Dermis blood vessel endothelial cell (primary cell): ENCODE measurements around the gene GAS6. TPM values are rescaled to one million over a fixed set of nuclear protein-coding genes. Genes with fewer than 3 reads are reported as not detected.

ENCODE experiments used
- total RNA-seq: library from RNA; depleted of rRNA; stranded (reverse); fragments of >200 nt; gene quantifications from 2 replicates; pipeline ENCODE4 v1.2.3, GENCODE V29; 2014

Gene GAS6
- total RNA-seq, 1 donor from 2014 or later, result 174 TPM

Other genes starting within 250 kb of the GAS6 start
- gene ATP4B, start 205.9 kb downstream of the GAS6 start, total RNA-seq, result not detected in 2 replicates
- not detected in 2 replicates for gene GRK1, start 196.9 kb downstream of the GAS6 start, total RNA-seq
- gene TMEM255B, start 104.8 kb downstream of the GAS6 start, total RNA-seq, result 45.1 and 72.3 TPM in 2 replicates
- gene C13orf46, start 110.0 kb upstream of the GAS6 start, total RNA-seq, result 0.17 and 0.28 TPM in 2 replicates